Activated naive CD4-positive, alpha-beta T cell treated with anti-CD3 and anti-CD28 coated beads, Interleukin-2, amount 50 U/mL, for 24 hours (primary cell): ENCODE results near the gene GAB4.

ENCODE experiments used
- H3K27ac Mint-ChIP-seq: one replicate; pipeline ENCODE4 v1.8.0; 2021; ENCODE audit warnings: mild to moderate bottlenecking, mixed read lengths
- H3K27me3 Mint-ChIP-seq: one replicate; pipeline ENCODE4 v1.8.0; 2021; ENCODE audit warnings: mixed read lengths
- H3K36me3 Mint-ChIP-seq: one replicate; pipeline ENCODE4 v1.8.0; 2021; ENCODE audit warnings: mixed read lengths
- H3K4me1 Mint-ChIP-seq: one replicate; pipeline ENCODE4 v1.8.0; 2021; ENCODE audit warnings: mixed read lengths
- H3K4me3 Mint-ChIP-seq: one replicate; pipeline ENCODE4 v1.8.0; 2021; ENCODE audit warnings: mild to moderate bottlenecking, mixed read lengths
- H3K9me3 Mint-ChIP-seq: one replicate; pipeline ENCODE4 v1.8.0; 2021; ENCODE audit warnings: mixed read lengths

The GAB4 gene

DNA sequence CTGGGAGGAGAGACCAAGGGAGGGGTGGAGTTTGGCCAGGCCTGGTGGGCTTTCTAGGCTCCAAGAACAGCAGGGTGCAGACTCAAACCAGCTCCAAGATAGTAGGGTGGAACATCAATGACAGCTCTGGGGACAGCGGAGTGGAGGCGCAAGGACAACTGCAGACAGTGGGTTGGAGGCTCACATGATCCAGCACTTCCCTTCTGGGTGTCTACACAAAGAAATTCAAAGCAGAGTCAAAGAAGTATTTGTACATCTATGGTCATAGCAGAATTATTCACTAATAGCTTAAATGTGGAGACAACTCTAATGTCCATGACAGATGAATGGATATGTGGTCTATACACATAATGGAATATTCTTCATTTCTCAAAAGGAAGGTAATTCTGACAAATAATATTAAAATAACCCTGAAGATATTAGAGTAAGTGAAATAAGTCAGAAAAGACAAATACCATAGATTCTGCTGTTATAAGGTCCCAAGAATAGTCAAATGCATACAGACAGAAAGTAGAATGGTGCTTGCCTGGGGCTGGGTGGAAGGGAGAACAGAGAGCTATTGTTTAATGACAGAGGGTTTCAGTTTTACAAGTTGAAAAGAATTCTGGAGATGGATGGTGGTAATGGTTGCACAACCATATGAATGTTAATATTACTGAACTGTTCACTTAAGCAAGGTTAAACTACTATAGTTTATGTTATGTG lies 5.5 kb upstream of the GAB4 start:
- H3K27ac Mint-ChIP-seq, result no peak overlapping the region
- H3K4me3 Mint-ChIP-seq, result no peak overlapping the region
- no peaks in the 10 kb centered on the region for H3K9me3 Mint-ChIP-seq
- peaks cover 17% of the 10 kb centered on the region for H3K27me3 Mint-ChIP-seq
- no peaks in the 10 kb centered on the region for H3K4me1 Mint-ChIP-seq
- no peaks in the 10 kb centered on the region for H3K36me3 Mint-ChIP-seq

DNA sequence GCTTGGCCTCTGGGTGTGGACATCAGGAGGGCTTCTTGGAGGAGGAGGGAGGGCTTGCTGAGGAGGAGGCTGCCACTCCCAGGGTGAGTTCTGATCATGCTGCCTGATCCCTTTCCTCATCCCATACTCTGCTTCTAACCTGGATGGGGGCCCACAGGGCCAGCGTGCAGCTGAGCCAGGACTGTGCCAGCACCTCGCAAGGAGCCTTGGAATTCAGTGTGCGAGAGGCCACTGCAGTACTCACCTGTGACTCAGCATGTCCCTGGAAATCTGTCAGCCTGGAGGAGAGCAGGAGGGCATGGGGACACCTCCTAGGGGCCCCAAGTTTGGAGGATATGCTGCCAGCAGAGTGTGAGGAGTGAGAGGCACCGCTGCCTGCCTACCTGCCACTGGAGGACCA lies 4.2 kb upstream of the GAB4 start:
- Mint-ChIP-seq H3K27me3 (peaks cover 16% of the 10 kb centered on the region), H3K9me3 (no peaks in the 10 kb centered on the region), H3K36me3 (no peaks in the 10 kb centered on the region), H3K27ac (no peak overlapping the region), H3K4me3 (no peak overlapping the region), H3K4me1 (no peaks in the 10 kb centered on the region)

DNA sequence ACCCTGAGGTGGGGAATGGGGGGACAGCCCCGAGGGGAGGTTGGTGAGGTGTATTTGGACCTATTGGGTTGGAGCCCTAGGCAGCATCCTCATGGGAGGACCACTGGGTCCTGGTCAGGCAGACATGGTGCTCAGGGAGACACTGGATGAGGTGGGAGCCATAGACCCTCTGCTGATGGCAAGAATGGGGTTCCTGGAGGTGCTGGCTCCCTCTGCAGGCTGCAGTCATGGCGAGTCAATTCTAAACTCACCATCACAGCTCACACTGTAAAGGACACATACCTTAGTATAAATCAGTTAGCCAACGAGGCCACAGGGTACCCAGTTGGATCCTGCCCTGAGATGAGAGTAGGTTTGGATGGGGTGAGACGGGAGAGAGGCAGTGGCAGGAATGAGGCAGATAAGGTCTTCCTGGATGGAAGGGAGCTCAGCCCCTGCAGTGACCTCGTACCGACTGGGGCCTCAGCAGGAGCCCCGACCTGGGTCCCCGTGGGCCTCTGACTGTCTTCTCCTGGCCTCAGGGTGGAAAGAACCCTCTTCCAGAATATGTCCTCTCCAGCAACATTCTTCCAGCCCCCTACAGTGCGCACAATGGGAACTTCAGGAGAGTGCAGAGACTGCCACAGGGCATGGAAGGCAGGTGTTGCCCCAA lies 1.7 kb upstream of the GAB4 start:
- H3K27me3 Mint-ChIP-seq, result peaks cover 31% of the 10 kb centered on the region
- no peaks in the 10 kb centered on the region for H3K4me1 Mint-ChIP-seq
- no peaks in the 10 kb centered on the region for H3K9me3 Mint-ChIP-seq

DNA sequence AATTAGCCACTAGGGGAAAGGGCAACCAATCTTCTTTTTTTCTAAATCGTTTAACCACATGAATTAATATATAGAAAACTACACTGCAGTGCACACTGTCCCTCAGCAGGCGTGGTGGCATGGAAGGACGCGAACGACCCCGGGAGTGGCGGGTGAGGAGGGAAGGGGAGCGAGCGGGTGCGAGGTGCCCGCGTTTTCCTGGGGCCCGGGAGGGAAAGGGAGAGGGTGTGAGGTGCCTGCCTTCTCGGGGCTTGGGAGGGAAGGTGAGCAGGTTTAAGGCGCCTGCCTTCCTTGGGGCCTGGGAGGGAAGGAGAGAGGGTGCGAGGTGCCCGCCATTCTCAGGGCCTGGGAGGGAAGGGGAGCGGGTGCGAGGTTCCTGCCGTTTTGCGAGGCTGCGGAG lies 765 bp downstream of the GAB4 start:
- H3K36me3 Mint-ChIP-seq, result peaks cover 6% of the 10 kb centered on the region
- H3K4me1 Mint-ChIP-seq, result no peaks in the 10 kb centered on the region
- no peak overlapping the region for H3K27ac Mint-ChIP-seq
- peaks cover 47% of the 10 kb centered on the region for H3K27me3 Mint-ChIP-seq
- H3K9me3 Mint-ChIP-seq, result peaks cover 7% of the 10 kb centered on the region
- no peak overlapping the region for H3K4me3 Mint-ChIP-seq

More for the DNA sequence above, 1.7 kb upstream of the GAB4 start:
- Mint-ChIP-seq H3K36me3 (peaks cover 2% of the 10 kb centered on the region), H3K4me3 (no peak overlapping the region), H3K27ac (no peak overlapping the region)

DNA sequence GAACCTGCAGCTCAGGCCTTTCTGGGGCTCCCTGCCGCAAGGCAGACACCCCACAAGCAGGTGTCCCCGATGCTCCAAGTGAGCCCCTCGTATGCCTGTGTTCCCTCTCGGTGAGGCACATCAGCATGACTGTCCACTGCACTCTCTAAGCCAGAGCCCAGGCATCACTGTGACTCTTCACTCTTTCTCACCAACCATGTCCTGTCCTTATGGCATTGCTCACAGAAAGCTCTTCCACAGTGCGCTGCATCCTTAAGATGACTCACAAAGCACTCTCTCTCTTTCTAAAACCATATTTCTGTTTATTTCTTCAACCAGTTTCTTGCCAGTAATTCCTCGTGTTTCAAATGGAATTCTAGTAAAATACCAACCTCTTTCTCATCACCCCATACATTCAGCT lies 18.1 kb downstream of the GAB4 start:
- no peaks in the 10 kb centered on the region for H3K9me3 Mint-ChIP-seq
- H3K27ac Mint-ChIP-seq, result no peak overlapping the region
- no peak overlapping the region for H3K4me3 Mint-ChIP-seq
- H3K4me1 Mint-ChIP-seq, result no peaks in the 10 kb centered on the region
- no peaks in the 10 kb centered on the region for H3K36me3 Mint-ChIP-seq
- H3K27me3 Mint-ChIP-seq, result peaks cover 8% of the 10 kb centered on the region

DNA sequence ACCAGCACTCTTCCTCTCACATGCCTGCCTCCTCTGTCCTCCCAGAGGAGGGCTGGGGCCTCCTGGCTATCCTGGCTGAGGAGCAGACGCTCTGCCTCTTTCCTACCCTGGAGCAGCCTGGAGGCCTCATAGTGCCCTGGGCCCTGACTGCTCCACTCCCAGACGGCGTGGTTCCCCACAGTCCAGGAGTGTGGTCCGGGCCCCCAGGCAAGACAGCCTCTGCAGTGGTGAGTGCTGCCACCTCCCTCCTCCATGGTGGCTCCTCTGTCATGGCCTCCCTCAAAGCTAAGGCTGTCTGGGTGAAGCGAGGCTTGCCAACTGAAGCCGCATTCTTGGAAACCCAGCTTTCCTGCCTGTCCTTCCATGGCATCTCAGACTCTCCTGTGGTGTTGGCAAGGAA lies 19.8 kb downstream of the GAB4 start:
- H3K4me3 Mint-ChIP-seq, result no peak overlapping the region
- H3K27ac Mint-ChIP-seq, result no peak overlapping the region
- H3K27me3 Mint-ChIP-seq, result peaks cover 5% of the 10 kb centered on the region
- no peaks in the 10 kb centered on the region for H3K4me1 Mint-ChIP-seq
- H3K36me3 Mint-ChIP-seq, result no peaks in the 10 kb centered on the region
- H3K9me3 Mint-ChIP-seq, result no peaks in the 10 kb centered on the region

DNA sequence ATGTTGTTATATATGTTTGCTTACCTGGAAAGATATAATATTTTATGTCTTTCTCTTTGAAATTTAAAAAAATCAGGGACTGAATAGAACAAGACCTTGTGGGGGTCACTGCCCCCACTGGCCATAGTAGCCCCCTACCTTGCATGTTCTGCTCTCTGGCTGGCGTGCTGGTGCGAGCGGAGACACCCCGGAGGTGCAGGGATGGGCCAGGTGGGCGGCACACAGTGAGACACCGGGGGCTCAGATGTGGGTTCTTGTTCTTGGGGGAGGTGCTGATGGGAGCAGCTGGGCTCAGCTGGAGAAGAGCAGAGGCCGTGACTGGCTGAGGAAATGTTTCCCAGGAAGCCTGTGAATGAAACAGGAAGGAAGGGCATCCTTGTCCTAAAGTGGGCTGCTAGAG lies 20.2 kb downstream of the GAB4 start:
- H3K4me1 Mint-ChIP-seq, result no peaks in the 10 kb centered on the region
- H3K27me3 Mint-ChIP-seq, result peaks cover 5% of the 10 kb centered on the region
- H3K9me3 Mint-ChIP-seq, result no peaks in the 10 kb centered on the region
- H3K36me3 Mint-ChIP-seq, result no peaks in the 10 kb centered on the region
- H3K27ac Mint-ChIP-seq, result no peak overlapping the region
- no peak overlapping the region for H3K4me3 Mint-ChIP-seq

DNA sequence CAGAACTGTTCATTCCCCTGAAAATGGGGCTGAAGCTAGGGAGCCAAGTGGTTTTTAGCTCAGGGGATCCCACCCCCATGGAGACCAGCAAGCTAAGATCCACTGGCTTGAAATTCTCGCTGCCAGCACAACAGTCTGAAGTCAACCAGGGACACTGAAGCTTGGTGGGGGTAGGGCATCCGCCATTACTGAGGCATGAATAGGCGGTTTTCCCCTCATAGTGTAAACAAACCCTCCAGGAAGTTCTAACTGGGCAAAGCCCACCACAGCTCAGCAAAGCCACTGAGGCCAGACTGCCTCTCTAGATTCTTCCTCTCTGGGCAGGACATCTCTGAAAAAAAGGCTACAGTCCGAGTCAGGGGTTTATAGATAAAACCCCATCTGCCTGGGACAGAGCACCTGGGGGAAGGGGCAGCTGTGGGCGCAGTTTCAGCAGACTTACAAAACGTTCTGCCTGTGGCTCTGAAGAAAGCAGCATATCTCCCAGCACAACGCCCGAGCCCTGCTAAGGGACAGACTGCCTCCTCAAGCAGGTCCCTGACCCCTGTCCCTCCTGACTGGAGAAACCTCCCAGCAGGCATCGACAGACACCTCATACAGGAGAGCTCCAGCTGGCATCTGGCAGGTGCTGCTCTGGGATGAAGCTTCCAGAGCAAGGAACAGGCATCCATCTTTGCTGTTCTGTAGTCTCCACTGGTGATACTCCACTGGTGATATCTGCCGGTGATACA lies 32.7 kb downstream of the GAB4 start:
- H3K27ac Mint-ChIP-seq, result no peak overlapping the region
- H3K36me3 Mint-ChIP-seq, result no peaks in the 10 kb centered on the region
- H3K9me3 Mint-ChIP-seq, result no peaks in the 10 kb centered on the region
- peaks cover 22% of the 10 kb centered on the region for H3K27me3 Mint-ChIP-seq
- no peak overlapping the region for H3K4me3 Mint-ChIP-seq
- H3K4me1 Mint-ChIP-seq, result peaks cover 5% of the 10 kb centered on the region

DNA sequence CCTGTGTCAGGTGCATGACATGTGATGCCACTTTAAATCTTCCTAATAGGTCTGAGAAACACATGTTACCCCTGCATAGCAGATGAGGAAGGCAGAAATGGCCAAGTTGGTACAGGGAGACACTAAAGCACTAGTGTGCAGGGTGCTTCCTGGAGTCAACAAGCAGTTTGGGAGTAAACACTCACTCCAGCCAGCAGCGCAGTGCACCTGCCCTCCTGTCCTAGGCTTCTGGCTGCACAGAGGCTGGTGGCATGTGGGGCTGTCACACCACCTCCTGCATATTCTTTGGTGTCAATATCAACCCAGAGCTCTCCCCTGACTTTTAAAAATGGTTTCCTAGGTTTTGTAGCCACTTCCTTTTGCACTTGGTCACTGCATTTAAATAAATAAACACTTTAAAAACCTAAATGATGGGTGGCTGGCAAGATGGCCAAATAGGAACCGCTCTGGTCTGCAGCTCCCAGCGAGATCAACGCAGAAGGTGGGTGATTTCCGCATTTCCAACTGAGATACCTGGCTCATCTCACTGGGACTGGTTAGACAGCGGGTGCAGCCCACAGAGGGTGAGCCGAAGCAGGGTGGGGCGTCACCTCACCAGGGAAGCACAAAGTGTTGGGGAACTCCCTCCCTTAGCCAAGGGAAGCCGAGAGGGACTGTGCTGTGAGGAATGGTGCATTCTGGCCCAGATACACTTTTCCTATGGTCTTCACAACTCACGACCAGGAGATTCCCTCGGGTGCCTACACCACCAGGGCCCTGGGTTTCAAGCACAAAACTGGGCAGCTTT lies 33.5 kb downstream of the GAB4 start:
- Mint-ChIP-seq H3K9me3 (no peaks in the 10 kb centered on the region), H3K27me3 (peaks cover 22% of the 10 kb centered on the region), H3K27ac (no peak overlapping the region), H3K36me3 (no peaks in the 10 kb centered on the region), H3K4me3 (no peak overlapping the region), H3K4me1 (peaks cover 10% of the 10 kb centered on the region)

DNA sequence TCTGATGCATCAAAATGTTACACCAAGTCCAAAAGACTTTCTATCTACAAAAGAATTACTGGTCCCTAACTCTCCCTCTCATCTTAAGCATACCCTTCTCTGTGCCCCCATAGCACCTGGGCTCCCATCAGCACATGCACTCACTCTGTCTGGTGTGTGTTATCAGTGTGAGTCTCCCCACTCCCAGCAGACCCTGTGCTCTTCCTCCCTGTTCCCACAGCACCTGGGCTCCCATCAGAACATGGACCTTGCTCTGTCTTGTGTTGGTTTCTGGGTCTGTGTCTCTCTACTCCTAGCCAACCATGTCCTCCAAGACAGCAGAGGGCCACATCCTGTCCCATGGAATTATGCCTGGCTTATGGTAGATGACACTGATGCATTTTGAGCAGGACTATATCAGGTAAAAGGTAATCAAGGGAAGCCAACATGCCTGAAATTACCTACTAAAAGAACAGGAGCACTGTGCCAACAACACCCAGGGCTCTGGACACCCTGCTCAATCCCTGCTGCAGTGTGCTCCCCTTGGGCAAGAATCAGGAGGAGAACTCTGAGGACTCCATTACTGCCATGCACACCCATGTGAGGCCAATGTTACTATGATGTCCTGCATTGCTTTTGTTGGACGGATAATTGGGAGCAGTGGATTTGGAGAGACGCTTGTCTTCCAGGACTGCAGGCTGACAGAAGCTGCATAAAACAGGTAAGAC lies 34.3 kb downstream of the GAB4 start:
- no peak overlapping the region for H3K27ac Mint-ChIP-seq
- no peaks in the 10 kb centered on the region for H3K9me3 Mint-ChIP-seq
- H3K36me3 Mint-ChIP-seq, result no peaks in the 10 kb centered on the region
- no peak overlapping the region for H3K4me3 Mint-ChIP-seq
- peaks cover 22% of the 10 kb centered on the region for H3K27me3 Mint-ChIP-seq
- H3K4me1 Mint-ChIP-seq, result peaks cover 10% of the 10 kb centered on the region

DNA sequence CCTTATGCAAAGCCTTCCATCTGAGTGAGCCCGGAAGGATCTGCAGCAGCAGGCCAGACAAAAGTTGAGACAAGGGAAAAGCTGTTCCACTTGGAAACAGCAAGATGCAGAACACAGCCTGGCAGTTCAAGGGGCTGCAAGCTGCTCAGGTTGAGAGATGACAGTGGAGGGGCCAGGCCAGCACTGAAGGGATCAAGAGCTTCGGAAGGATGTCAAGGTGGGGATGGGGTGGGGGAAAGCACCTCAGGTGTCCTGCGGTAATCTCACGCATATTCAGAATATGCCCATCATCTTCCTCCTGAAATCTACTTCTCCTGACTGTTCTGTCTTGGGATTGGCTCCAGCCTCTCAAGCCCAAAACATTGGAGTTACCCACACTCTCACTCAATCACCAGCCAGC lies 35.7 kb downstream of the GAB4 start:
- H3K36me3 Mint-ChIP-seq, result no peaks in the 10 kb centered on the region
- peaks cover 10% of the 10 kb centered on the region for H3K4me1 Mint-ChIP-seq
- no peak overlapping the region for H3K27ac Mint-ChIP-seq
- H3K27me3 Mint-ChIP-seq, result peaks cover 13% of the 10 kb centered on the region
- no peak overlapping the region for H3K4me3 Mint-ChIP-seq
- no peaks in the 10 kb centered on the region for H3K9me3 Mint-ChIP-seq

DNA sequence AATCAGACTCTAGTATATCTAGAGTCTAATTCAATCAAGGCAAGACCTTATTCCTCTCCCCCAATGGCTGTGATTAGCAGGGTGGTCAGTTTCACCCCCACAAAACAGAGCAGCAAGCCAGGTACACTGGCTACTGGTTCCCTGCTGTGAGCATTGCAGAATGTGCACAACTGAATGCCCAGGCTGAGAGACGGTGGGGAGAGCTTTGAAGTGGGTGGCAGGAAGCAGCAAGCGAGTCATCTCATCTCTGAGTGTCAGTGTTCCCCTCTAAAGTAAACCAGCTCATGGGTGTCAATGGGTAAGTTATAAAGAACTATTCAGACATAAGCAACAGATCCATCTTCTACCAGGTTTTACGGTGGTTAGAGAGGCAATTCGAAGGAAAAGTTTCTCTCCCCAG lies 37.6 kb downstream of the GAB4 start:
- H3K4me1 Mint-ChIP-seq, result peaks cover 10% of the 10 kb centered on the region
- H3K4me3 Mint-ChIP-seq, result no peak overlapping the region
- H3K27me3 Mint-ChIP-seq, result peaks cover 2% of the 10 kb centered on the region
- H3K36me3 Mint-ChIP-seq, result no peaks in the 10 kb centered on the region
- H3K27ac Mint-ChIP-seq, result no peak overlapping the region
- H3K9me3 Mint-ChIP-seq, result no peaks in the 10 kb centered on the region

DNA sequence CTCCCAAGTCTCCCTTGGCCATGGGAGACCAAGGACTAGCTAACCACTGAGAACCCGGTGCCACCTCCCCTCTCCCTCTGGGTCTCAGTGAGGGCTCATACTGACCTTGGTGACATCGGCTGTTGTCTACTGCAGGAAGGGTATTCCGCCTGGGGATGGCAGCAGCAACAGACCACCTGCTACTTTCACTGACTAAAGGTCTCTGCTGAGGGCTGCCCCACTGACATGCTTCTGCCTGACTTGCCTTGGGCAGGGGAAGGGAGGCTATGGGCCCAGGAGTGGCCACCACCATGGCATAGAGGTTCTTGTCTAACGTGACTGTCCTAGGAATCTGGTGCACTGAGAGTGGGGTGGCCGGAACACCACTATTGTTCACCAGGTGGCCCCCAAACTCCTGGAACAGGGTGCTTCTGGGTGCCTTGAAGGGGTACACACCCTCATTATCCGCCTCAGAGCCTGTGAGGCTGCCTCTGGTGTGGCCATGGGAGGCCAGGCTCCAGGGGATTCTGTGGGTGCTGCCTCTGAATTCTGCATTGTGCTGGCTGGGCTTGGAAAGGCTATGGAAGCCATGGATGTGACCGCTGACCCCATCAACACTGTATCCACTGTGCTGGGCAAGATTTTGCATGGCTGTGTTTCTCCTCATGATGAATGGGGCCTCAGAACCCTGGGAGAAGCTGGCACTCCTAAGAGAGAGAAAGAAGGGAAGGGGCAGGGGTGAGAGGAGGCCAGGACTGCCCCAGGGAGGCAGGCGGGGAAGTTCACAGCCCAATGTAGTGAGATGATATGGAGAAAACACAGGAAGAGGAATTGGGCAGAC lies 38.3 kb downstream of the GAB4 start:
- Mint-ChIP-seq H3K36me3 (no peaks in the 10 kb centered on the region), H3K9me3 (no peaks in the 10 kb centered on the region), H3K4me1 (peaks cover 10% of the 10 kb centered on the region)

DNA sequence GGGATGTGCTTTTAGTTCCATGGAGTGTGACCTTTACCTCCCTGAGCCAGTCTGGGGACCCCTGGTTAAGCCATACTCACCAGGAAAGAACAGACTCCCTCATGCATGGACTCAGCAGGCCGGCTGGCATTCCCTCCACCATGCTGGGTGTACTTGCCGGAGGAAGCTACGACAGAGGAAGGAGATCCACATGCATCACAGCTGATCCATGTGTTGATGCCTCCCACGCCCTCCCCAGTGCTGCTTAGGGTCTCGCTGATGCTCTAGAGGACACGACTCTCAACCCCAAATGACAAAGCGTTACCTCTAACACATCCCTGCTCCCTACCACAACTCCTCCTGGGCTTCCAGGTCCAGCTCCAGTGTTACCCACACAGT lies 39.8 kb downstream of the GAB4 start:
- H3K27ac Mint-ChIP-seq, result no peak overlapping the region
- no peak overlapping the region for H3K4me3 Mint-ChIP-seq
- no peaks in the 10 kb centered on the region for H3K27me3 Mint-ChIP-seq
- peaks cover 10% of the 10 kb centered on the region for H3K4me1 Mint-ChIP-seq
- H3K9me3 Mint-ChIP-seq, result no peaks in the 10 kb centered on the region
- H3K36me3 Mint-ChIP-seq, result no peaks in the 10 kb centered on the region

More for the DNA sequence above, 38.3 kb downstream of the GAB4 start:
- Mint-ChIP-seq H3K27me3 (peaks cover 2% of the 10 kb centered on the region), H3K27ac (no peak overlapping the region), H3K4me3 (no peak overlapping the region)
